ENCODE results near the gene SYT1.
A peak's percentile ranks its signal among the peaks of the same experiment; 100 is the strongest.

Gene SYT1

DNA sequence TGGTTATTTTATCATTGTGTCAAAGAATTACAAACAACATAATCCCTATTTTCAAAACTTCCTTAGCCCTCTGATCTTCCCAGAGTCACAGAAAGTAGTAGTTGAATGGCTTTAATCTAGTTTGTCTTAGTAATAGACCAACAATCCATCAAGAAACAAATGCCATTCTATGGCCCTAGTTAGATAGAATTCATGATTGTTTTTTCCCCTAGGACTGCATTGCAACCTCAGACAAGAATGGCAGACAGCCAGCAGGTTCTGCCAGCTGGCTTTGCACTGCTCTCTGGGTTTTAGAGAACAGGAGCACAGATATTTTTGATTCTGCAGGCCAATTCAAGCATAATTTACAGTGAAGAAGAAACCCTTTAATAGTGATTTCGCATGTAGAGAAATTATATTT lies 33.8 kb downstream of the SYT1 start:
- Histone ChIP-seq H3K27me3 (replicated peaks) (no peaks in the 10 kb centered on the region), H3K36me3 (replicated peaks) (no peaks in the 10 kb centered on the region), H3K4me3 (ENCODE audit: low read depth, low read length) (no peak overlapping the region), H3K27ac (no peak overlapping the region)
- TF ChIP-seq, protein P1, sequence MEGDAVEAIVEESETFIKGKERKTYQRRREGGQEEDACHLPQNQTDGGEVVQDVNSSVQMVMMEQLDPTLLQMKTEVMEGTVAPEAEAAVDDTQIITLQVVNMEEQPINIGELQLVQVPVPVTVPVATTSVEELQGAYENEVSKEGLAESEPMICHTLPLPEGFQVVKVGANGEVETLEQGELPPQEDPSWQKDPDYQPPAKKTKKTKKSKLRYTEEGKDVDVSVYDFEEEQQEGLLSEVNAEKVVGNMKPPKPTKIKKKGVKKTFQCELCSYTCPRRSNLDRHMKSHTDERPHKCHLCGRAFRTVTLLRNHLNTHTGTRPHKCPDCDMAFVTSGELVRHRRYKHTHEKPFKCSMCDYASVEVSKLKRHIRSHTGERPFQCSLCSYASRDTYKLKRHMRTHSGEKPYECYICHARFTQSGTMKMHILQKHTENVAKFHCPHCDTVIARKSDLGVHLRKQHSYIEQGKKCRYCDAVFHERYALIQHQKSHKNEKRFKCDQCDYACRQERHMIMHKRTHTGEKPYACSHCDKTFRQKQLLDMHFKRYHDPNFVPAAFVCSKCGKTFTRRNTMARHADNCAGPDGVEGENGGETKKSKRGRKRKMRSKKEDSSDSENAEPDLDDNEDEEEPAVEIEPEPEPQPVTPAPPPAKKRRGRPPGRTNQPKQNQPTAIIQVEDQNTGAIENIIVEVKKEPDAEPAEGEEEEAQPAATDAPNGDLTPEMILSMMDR (IDR thresholded peaks at IDR 0.05; ENCODE audit: low read depth, low read length, missing control alignments) = no peak
- no peak for DNase-seq
- in situ Hi-C loops (cut with HindIII; ENCODE audit: low pct_ligation_motif_present, low sequenced_read_pairs) = no loop called here

- H3K27me3 ChIP-seq (replicated peaks) = no peaks in the 10 kb centered on the region
- in situ Hi-C loops (cut with HindIII; ENCODE audit: low pct_ligation_motif_present, low sequenced_read_pairs) = no loop called here
- no peaks in the 10 kb centered on the region for H3K36me3 ChIP-seq (replicated peaks)
- TF ChIP-seq, protein P1 (IDR thresholded peaks at IDR 0.05; ENCODE audit: low read depth, low read length, missing control alignments) = no peak
- H3K4me3 ChIP-seq (ENCODE audit: low read depth, low read length) = no peak overlapping the region
- no peak overlapping the region for H3K27ac ChIP-seq
- no peak for DNase-seq
Measured at GRCh38 chr12:78914859-78915331, 50.3 kb downstream of the SYT1 start.

- Histone ChIP-seq H3K4me3 (ENCODE audit: low read depth, low read length) (no peak overlapping the region), H3K27ac (no peak overlapping the region), H3K36me3 (replicated peaks) (no peaks in the 10 kb centered on the region), H3K27me3 (replicated peaks) (no peaks in the 10 kb centered on the region)
- TF ChIP-seq, protein P1 (IDR thresholded peaks at IDR 0.05; ENCODE audit: low read depth, low read length, missing control alignments) = no peak
- in situ Hi-C loops (cut with HindIII; ENCODE audit: low pct_ligation_motif_present, low sequenced_read_pairs) = no loop called here
- peak; percentile 47 for DNase-seq
Measured at GRCh38 chr12:78916845-78917480, 52.4 kb downstream of the SYT1 start.

GRCh38 chr12:78917513-78917912 lies 52.9 kb downstream of the SYT1 start:
- in situ Hi-C loops (cut with HindIII; ENCODE audit: low pct_ligation_motif_present, low sequenced_read_pairs) = no loop called here
- no peak for DNase-seq
- Histone ChIP-seq H3K27me3 (replicated peaks) (no peaks in the 10 kb centered on the region), H3K36me3 (replicated peaks) (no peaks in the 10 kb centered on the region), H3K4me3 (ENCODE audit: low read depth, low read length) (no peak overlapping the region), H3K27ac (no peak overlapping the region)
- TF ChIP-seq, protein P1 (IDR thresholded peaks at IDR 0.05; ENCODE audit: low read depth, low read length, missing control alignments) = no peak

- no peaks in the 10 kb centered on the region for H3K36me3 ChIP-seq (replicated peaks)
- no peak overlapping the region for H3K4me3 ChIP-seq (ENCODE audit: low read depth, low read length)
- TF ChIP-seq, protein P1 (IDR thresholded peaks at IDR 0.05; ENCODE audit: low read depth, low read length, missing control alignments) = no peak
- DNase-seq = no peak
- no peaks in the 10 kb centered on the region for H3K27me3 ChIP-seq (replicated peaks)
- no peak overlapping the region for H3K27ac ChIP-seq
- in situ Hi-C loops (cut with HindIII; ENCODE audit: low pct_ligation_motif_present, low sequenced_read_pairs) = no loop called here
Measured at GRCh38 chr12:78918268-78918667, 53.7 kb downstream of the SYT1 start.
